ENCODE measurements around the gene LRRC41.
"Not testable (repeated sequence)": the region's sequence is repeated elsewhere in the genome, so short reads cannot be mapped to it uniquely, and the experiment has no call there.

Gene LRRC41

DNA sequence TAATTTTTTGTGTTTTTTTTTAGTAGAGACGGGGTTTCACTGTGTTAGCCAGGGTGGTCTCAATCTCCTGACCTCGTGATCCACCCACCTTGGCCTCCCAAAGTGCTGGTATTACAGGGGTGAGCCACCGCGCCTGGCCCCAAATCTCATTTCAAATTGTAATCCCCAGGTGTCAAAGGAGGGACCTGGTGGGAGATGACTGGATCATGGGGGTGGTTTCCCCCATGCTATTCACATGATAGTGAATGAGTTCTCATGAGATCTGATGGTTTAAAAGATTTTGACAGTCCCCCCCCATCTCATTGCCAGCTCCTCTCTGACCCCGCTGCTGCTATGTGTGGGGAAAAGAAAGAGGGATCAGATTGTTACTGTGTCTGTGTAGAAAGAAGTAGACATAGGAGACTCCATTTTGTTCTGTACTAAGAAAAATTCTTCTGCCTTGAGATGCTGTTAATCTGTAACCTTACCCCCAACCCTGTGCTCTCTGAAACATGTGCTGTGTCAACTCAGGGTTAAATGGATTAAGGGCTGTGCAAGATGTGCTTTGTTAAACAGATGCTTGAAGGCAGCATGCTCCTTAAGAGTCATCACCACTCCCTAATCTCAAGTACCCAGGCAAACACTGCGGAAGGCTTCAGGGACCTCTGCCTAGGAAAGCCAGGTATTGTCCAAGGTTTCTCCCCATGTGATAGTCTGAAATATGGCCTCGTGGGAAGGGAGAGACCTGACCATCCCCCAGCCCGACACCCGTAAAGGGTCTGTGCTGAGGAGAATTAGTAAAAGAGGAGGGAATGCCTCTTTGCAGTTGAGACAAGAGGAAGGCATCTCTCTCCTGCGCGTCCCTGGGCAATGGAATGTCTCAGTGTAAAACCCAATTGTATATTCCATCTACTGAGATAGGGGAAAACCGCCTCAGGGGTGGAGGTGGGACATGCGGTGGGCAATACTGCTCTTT lies 16.8 kb upstream of the LRRC41 start:
- not testable (repeated sequence) for H2BK12ac ChIP-seq (ENCODE audit: low read length); H4K8ac ChIP-seq (ENCODE audit: low read depth, low read length); H2BK15ac ChIP-seq (ENCODE audit: low read length); H2BK120ac ChIP-seq (ENCODE audit: low read depth, low read length); DNase-seq (ENCODE audit: low spot score); H2AK5ac ChIP-seq (ENCODE audit: low read depth, low read length); H3K14ac ChIP-seq (ENCODE audit: low read length); H4K91ac ChIP-seq (ENCODE audit: low read depth, low read length, poor library complexity); H3K9ac ChIP-seq (ENCODE audit: low read depth, low read length, poor library complexity); H3K4me1 ChIP-seq (ENCODE audit: control insufficient read depth in 2 of 2, insufficient read depth in 1 of 2, low read depth in 1 of 2, low read length in 2 of 2); H3K27me3 ChIP-seq (ENCODE audit: control insufficient read depth in 3 of 3, insufficient read depth in 3 of 3, low read depth in 1 of 3, low read length in 3 of 3); H3K79me1 ChIP-seq (ENCODE audit: low read depth, low read length); H3K4ac ChIP-seq (ENCODE audit: low read length); H3K4me3 ChIP-seq (ENCODE audit: low read length in 2 of 2); H3K9me3 ChIP-seq (replicated peaks in 1 of 2; ENCODE audit: control insufficient read depth in 2 of 2, insufficient read depth in 1 of 2, low read depth in 1 of 2, low read length in 2 of 2); H3K23ac ChIP-seq (ENCODE audit: low read depth, low read length, poor library complexity); H3K4me2 ChIP-seq (ENCODE audit: insufficient read depth, low read length, poor library complexity, severe bottlenecking); H2BK5ac ChIP-seq (ENCODE audit: low read length); H2AFZ ChIP-seq (ENCODE audit: low read length)
- Histone ChIP-seq H3K27ac (replicated peaks; ENCODE audit: low read length) (peak overlapping the region; percentile 54), H3K18ac (ENCODE audit: low read length) (peak overlapping the region; percentile 17), H3K36me3 (replicated peaks in 1 of 2; ENCODE audit: control insufficient read depth in 2 of 2, insufficient read depth in 2 of 2, low read length in 2 of 2) (peaks cover 4 to 21% of the 10 kb centered on the region in 2 donors)
- WGBS, 2 donors (ENCODE audit: extremely low coverage in 2 of 2, insufficient read length in 2 of 2, insufficient replicate concordance in 1 of 2) = no CpG with 5 or more reads among the region's 13 CpGs

DNA sequence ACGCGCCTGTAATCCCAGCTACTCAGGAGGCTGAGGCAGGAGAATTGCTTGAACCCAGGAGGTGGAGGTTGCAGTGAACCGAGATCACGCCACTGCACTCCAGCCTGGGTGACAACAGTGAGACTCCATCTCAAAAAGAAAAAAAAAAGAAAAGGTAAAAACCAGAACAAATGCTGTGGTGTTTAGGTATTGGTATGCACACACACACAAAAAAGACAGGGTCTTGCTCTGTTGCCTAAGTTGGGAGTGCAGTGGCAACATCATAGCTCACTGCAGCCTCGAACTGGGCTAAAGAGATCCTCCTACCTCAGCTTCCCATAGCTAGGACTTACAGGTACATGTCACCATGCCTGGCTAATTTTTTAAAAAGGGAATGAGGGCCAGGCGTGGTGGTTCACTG lies 15.9 kb upstream of the LRRC41 start:
- not testable (repeated sequence) for H3K4me3 ChIP-seq (ENCODE audit: low read length in 2 of 2); H2BK120ac ChIP-seq (ENCODE audit: low read depth, low read length); H3K79me1 ChIP-seq (ENCODE audit: low read depth, low read length); H3K27me3 ChIP-seq (ENCODE audit: control insufficient read depth in 3 of 3, insufficient read depth in 3 of 3, low read depth in 1 of 3, low read length in 3 of 3); H2BK15ac ChIP-seq (ENCODE audit: low read length); H3K4me1 ChIP-seq (ENCODE audit: control insufficient read depth in 2 of 2, insufficient read depth in 1 of 2, low read depth in 1 of 2, low read length in 2 of 2); H4K91ac ChIP-seq (ENCODE audit: low read depth, low read length, poor library complexity); H3K23ac ChIP-seq (ENCODE audit: low read depth, low read length, poor library complexity); H3K4ac ChIP-seq (ENCODE audit: low read length); H3K27ac ChIP-seq (replicated peaks; ENCODE audit: low read length); H2BK12ac ChIP-seq (ENCODE audit: low read length); H3K14ac ChIP-seq (ENCODE audit: low read length); H2AK5ac ChIP-seq (ENCODE audit: low read depth, low read length); H4K8ac ChIP-seq (ENCODE audit: low read depth, low read length); H3K9me3 ChIP-seq (replicated peaks in 1 of 2; ENCODE audit: control insufficient read depth in 2 of 2, insufficient read depth in 1 of 2, low read depth in 1 of 2, low read length in 2 of 2); H2BK5ac ChIP-seq (ENCODE audit: low read length); DNase-seq (ENCODE audit: low spot score); H3K9ac ChIP-seq (ENCODE audit: low read depth, low read length, poor library complexity); H3K4me2 ChIP-seq (ENCODE audit: insufficient read depth, low read length, poor library complexity, severe bottlenecking); H2AFZ ChIP-seq (ENCODE audit: low read length); H3K18ac ChIP-seq (ENCODE audit: low read length)
- WGBS, 2 donors (ENCODE audit: extremely low coverage in 2 of 2, insufficient read length in 2 of 2, insufficient replicate concordance in 1 of 2) = no CpG with 5 or more reads among the region's 6 CpGs
- H3K36me3 ChIP-seq (replicated peaks in 1 of 2; ENCODE audit: control insufficient read depth in 2 of 2, insufficient read depth in 2 of 2, low read length in 2 of 2) = peaks cover 8 to 28% of the 10 kb centered on the region in 2 donors

- H2AK5ac ChIP-seq (ENCODE audit: low read depth, low read length) = no peak overlapping the region
- H3K4me2 ChIP-seq (ENCODE audit: insufficient read depth, low read length, poor library complexity, severe bottlenecking) = no peak overlapping the region
- H2AFZ ChIP-seq (ENCODE audit: low read length) = no peak overlapping the region
- no peak overlapping the region for H3K9ac ChIP-seq (ENCODE audit: low read depth, low read length, poor library complexity)
- DNase-seq (ENCODE audit: low spot score) = no peak
- H3K18ac ChIP-seq (ENCODE audit: low read length) = no peak overlapping the region
- H3K4ac ChIP-seq (ENCODE audit: low read length) = no peak overlapping the region
- H4K91ac ChIP-seq (ENCODE audit: low read depth, low read length, poor library complexity) = no peak overlapping the region
- no peaks in the 10 kb centered on the region for H3K27me3 ChIP-seq (ENCODE audit: control insufficient read depth in 3 of 3, insufficient read depth in 3 of 3, low read depth in 1 of 3, low read length in 3 of 3)
- peaks cover 0 to 6% of the 10 kb centered on the region in 2 donors for H3K4me1 ChIP-seq (ENCODE audit: control insufficient read depth in 2 of 2, insufficient read depth in 1 of 2, low read depth in 1 of 2, low read length in 2 of 2)
- H2BK120ac ChIP-seq (ENCODE audit: low read depth, low read length) = no peak overlapping the region
- no peak overlapping the region for H2BK5ac ChIP-seq (ENCODE audit: low read length)
- H3K4me3 ChIP-seq (ENCODE audit: low read length in 2 of 2) = no peak overlapping the region
- H2BK12ac ChIP-seq (ENCODE audit: low read length) = no peak overlapping the region
- H3K27ac ChIP-seq (replicated peaks; ENCODE audit: low read length) = no peak overlapping the region
- H3K36me3 ChIP-seq (replicated peaks in 1 of 2; ENCODE audit: control insufficient read depth in 2 of 2, insufficient read depth in 2 of 2, low read length in 2 of 2) = peaks cover 15 to 46% of the 10 kb centered on the region in 2 donors
- H4K8ac ChIP-seq (ENCODE audit: low read depth, low read length) = no peak overlapping the region
- H2BK15ac ChIP-seq (ENCODE audit: low read length) = no peak overlapping the region
- H3K23ac ChIP-seq (ENCODE audit: low read depth, low read length, poor library complexity) = no peak overlapping the region
- no peak overlapping the region for H3K14ac ChIP-seq (ENCODE audit: low read length)
- no peaks in the 10 kb centered on the region for H3K9me3 ChIP-seq (replicated peaks in 1 of 2; ENCODE audit: control insufficient read depth in 2 of 2, insufficient read depth in 1 of 2, low read depth in 1 of 2, low read length in 2 of 2)
- no CpG with 5 or more reads among the region's 1 CpG for WGBS, 2 donors (ENCODE audit: extremely low coverage in 2 of 2, insufficient read length in 2 of 2, insufficient replicate concordance in 1 of 2)
- H3K79me1 ChIP-seq (ENCODE audit: low read depth, low read length) = no peaks in the 10 kb centered on the region
These were observed 13.9 kb upstream of the LRRC41 start for GRCh38 chr1:46317323-46317722.

DNA sequence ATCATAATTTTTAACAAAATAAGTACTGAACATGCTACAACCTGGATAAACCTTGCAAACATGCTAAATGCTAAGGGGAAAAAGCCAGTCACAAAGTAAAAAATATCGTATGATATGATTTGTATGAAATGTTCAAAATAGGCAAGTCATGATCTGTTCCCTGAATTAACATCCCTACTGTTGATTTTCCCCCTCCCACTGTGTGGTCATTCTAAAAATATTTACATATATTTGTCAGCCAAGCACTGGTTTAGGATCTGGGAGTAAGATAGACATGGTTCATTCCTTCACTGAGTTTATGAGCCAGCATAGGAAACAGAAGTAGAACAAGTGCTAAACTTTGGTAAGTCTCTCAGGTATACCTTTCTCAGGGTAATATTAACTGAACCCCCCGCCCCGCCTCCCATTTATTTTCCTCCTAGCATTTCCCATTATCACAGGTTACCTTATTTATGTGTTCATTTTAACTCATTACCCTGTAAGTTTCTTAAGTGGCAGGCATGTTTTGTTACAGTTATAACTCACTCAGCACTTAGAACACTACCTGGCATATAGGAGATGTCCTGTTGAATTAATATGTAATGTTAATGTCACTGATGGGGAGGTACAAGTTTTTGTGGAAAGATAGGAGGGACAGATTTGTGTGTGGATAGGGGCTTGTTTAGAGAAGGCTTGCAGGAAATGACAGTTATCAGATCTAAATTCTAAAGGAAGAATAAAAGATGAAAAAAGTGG lies 12.4 kb upstream of the LRRC41 start:
- Histone ChIP-seq H2AK5ac (ENCODE audit: low read depth, low read length) (no peak overlapping the region), H2BK15ac (ENCODE audit: low read length) (no peak overlapping the region), H3K4me3 (ENCODE audit: low read length in 2 of 2) (no peak overlapping the region), H4K8ac (ENCODE audit: low read depth, low read length) (no peak overlapping the region), H2BK120ac (ENCODE audit: low read depth, low read length) (no peak overlapping the region), H3K23ac (ENCODE audit: low read depth, low read length, poor library complexity) (no peak overlapping the region), H2BK12ac (ENCODE audit: low read length) (no peak overlapping the region), H3K27ac (replicated peaks; ENCODE audit: low read length) (no peak overlapping the region), H4K91ac (ENCODE audit: low read depth, low read length, poor library complexity) (no peak overlapping the region), H3K79me1 (ENCODE audit: low read depth, low read length) (no peaks in the 10 kb centered on the region), H2AFZ (ENCODE audit: low read length) (no peak overlapping the region), H3K36me3 (replicated peaks in 1 of 2; ENCODE audit: control insufficient read depth in 2 of 2, insufficient read depth in 2 of 2, low read length in 2 of 2) (peaks cover 20 to 60% of the 10 kb centered on the region in 2 donors), H3K9me3 (replicated peaks in 1 of 2; ENCODE audit: control insufficient read depth in 2 of 2, insufficient read depth in 1 of 2, low read depth in 1 of 2, low read length in 2 of 2) (no peaks in the 10 kb centered on the region), H3K14ac (ENCODE audit: low read length) (no peak overlapping the region), H3K9ac (ENCODE audit: low read depth, low read length, poor library complexity) (no peak overlapping the region), H2BK5ac (ENCODE audit: low read length) (no peak overlapping the region), H3K4me2 (ENCODE audit: insufficient read depth, low read length, poor library complexity, severe bottlenecking) (no peak overlapping the region), H3K27me3 (ENCODE audit: control insufficient read depth in 3 of 3, insufficient read depth in 3 of 3, low read depth in 1 of 3, low read length in 3 of 3) (no peaks in the 10 kb centered on the region), H3K4ac (ENCODE audit: low read length) (no peak overlapping the region), H3K4me1 (ENCODE audit: control insufficient read depth in 2 of 2, insufficient read depth in 1 of 2, low read depth in 1 of 2, low read length in 2 of 2) (peaks cover 0 to 3% of the 10 kb centered on the region in 2 donors), H3K18ac (ENCODE audit: low read length) (no peak overlapping the region)
- no CpG with 5 or more reads among the region's 3 CpGs for WGBS, 2 donors (ENCODE audit: extremely low coverage in 2 of 2, insufficient read length in 2 of 2, insufficient replicate concordance in 1 of 2)
- DNase-seq (ENCODE audit: low spot score) = no peak
